ENCODE measurements around the gene NXF2.

DNA sequence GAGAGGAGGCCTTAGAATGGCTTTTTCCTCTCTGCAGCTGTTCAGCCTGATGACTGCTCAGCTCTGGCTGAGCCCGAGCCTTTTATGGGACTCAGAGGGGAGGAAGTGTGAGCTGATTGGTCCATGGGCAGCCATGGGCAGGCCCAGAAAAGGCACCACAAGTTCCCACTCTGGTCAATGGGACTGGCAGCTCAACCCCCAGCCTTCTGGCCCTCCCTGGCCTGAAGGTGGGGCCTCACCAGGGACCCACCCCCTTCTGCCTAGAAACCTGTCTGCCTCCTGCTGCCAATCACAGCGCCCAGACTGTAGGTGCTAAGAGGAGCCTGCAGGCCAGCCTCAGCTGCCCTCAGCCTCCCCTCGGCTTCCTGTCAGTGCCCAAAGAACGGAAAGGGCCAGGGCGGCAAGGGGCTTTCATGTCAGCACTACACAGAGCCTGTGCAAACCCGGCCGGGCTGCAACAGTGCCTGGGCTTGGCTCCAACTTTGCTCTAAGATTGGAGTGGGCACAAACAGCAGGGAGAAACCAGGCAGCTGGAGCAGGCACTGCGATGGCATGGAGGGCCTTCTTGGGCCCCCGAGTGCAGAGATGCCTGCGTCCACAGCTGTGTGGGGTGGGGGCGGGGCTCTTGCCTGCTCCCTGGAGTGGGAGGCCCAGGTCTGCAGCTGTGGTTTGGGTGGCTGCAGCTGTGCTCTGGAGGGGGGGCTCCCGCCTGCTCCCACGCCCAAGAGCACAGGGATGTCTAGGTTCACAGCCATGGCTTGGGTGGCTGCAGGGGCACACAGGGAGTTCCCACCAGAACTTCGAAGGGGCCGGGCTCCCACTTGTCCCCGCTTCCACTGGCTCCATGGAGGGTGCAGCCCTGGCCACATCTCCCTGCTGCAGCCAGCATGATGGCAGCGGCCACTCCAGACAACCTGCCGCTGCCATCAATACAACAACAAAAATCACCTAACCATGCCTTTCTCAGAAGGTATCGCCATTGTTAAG lies 92.6 kb downstream of the NXF2 start:
- no peak for TF ChIP-seq POLR2A (IDR thresholded peaks at IDR 0.05)
- TF ChIP-seq, protein P1, sequence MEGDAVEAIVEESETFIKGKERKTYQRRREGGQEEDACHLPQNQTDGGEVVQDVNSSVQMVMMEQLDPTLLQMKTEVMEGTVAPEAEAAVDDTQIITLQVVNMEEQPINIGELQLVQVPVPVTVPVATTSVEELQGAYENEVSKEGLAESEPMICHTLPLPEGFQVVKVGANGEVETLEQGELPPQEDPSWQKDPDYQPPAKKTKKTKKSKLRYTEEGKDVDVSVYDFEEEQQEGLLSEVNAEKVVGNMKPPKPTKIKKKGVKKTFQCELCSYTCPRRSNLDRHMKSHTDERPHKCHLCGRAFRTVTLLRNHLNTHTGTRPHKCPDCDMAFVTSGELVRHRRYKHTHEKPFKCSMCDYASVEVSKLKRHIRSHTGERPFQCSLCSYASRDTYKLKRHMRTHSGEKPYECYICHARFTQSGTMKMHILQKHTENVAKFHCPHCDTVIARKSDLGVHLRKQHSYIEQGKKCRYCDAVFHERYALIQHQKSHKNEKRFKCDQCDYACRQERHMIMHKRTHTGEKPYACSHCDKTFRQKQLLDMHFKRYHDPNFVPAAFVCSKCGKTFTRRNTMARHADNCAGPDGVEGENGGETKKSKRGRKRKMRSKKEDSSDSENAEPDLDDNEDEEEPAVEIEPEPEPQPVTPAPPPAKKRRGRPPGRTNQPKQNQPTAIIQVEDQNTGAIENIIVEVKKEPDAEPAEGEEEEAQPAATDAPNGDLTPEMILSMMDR (IDR thresholded peaks at IDR 0.05), result no peak

All from heart left ventricle (tissue), 13 donors.